ENCODE measurements around the gene FAM170A.

DNA sequence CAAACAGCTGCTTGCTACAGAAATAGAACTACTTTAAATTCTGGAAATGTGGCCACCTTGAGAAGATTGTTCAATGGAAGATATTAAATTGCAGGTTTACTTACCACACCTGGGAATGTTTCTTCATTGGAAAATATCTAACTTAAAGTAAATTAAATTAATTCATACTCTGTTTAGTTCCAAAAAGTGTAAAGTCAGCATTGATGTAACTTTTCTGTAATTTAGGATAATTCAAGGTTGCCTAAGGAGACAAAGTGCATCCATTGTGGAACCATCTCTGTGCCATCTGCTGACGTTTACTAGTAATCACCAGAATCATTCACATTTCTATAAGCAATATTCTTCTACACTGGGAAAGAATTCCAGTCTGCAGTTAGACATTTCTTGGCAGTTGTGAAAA, 53.0 kb downstream of the FAM170A start:
- no peak for TF ChIP-seq EZH2 (IDR thresholded peaks at IDR 0.05; ENCODE audit: borderline replicate concordance, low read length)
- TF ChIP-seq, protein P1, sequence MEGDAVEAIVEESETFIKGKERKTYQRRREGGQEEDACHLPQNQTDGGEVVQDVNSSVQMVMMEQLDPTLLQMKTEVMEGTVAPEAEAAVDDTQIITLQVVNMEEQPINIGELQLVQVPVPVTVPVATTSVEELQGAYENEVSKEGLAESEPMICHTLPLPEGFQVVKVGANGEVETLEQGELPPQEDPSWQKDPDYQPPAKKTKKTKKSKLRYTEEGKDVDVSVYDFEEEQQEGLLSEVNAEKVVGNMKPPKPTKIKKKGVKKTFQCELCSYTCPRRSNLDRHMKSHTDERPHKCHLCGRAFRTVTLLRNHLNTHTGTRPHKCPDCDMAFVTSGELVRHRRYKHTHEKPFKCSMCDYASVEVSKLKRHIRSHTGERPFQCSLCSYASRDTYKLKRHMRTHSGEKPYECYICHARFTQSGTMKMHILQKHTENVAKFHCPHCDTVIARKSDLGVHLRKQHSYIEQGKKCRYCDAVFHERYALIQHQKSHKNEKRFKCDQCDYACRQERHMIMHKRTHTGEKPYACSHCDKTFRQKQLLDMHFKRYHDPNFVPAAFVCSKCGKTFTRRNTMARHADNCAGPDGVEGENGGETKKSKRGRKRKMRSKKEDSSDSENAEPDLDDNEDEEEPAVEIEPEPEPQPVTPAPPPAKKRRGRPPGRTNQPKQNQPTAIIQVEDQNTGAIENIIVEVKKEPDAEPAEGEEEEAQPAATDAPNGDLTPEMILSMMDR (IDR thresholded peaks at IDR 0.05; ENCODE audit: low read length): no peak

Measured in OCI-LY1 (cell line).